Measurements from ENCODE around the gene MAD1L1.
"Not testable (repeated sequence)": the region's sequence is repeated elsewhere in the genome, so short reads cannot be mapped to it uniquely, and the experiment has no call there.

MAD1L1 gene

GRCh38 chr7:1884583-1885350 lies 348.0 kb downstream of the MAD1L1 start:
- peak; percentile 4 for DNase-seq

GRCh38 chr7:1883834-1884582 lies 348.7 kb downstream of the MAD1L1 start:
- no peaks in the 10 kb centered on the region for H3K9me3 ChIP-seq
- peaks cover 5% of the 10 kb centered on the region for H3K4me1 ChIP-seq
- H3K36me3 ChIP-seq: peaks cover 6% of the 10 kb centered on the region
- H3K27me3 ChIP-seq: no peaks in the 10 kb centered on the region
- peak; percentile 10 for DNase-seq
- TF ChIP-seq CTCF (IDR thresholded peaks at IDR 0.05; ENCODE audit: low read depth, low read length): peak; percentile 9; the same call in 1 of the 2 replicates
- H3K4me3 ChIP-seq (ENCODE audit: low read depth, low read length): no peak overlapping the region

More at GRCh38 chr7:1884583-1885350, 348.0 kb downstream of the MAD1L1 start:
- peaks cover 6% of the 10 kb centered on the region for H3K36me3 ChIP-seq
- no peaks in the 10 kb centered on the region for H3K27me3 ChIP-seq
- H3K4me1 ChIP-seq: peaks cover 5% of the 10 kb centered on the region
- no peak overlapping the region for H3K4me3 ChIP-seq (ENCODE audit: low read depth, low read length)
- no peaks in the 10 kb centered on the region for H3K9me3 ChIP-seq
- TF ChIP-seq CTCF (IDR thresholded peaks at IDR 0.05; ENCODE audit: low read depth, low read length): no peak

- Histone ChIP-seq H3K36me3 (peaks cover 6% of the 10 kb centered on the region), H3K4me1 (peaks cover 5% of the 10 kb centered on the region), H3K4me3 (ENCODE audit: low read depth, low read length) (no peak overlapping the region), H3K27me3 (no peaks in the 10 kb centered on the region), H3K9me3 (no peaks in the 10 kb centered on the region)
- DNase-seq: no peak
- no peak for TF ChIP-seq CTCF (IDR thresholded peaks at IDR 0.05; ENCODE audit: low read depth, low read length)
Measured at GRCh38 chr7:1883031-1883761, 349.5 kb downstream of the MAD1L1 start.

GRCh38 chr7:1882451-1882850 lies 350.3 kb downstream of the MAD1L1 start:
- Histone ChIP-seq H3K4me3 (ENCODE audit: low read depth, low read length) (no peak overlapping the region), H3K27me3 (no peaks in the 10 kb centered on the region), H3K4me1 (peaks cover 5% of the 10 kb centered on the region), H3K9me3 (no peaks in the 10 kb centered on the region), H3K36me3 (peaks cover 5% of the 10 kb centered on the region)
- TF ChIP-seq CTCF (IDR thresholded peaks at IDR 0.05; ENCODE audit: low read depth, low read length): no peak
- no peak for DNase-seq

GRCh38 chr7:1881946-1882345 lies 350.8 kb downstream of the MAD1L1 start:
- no peaks in the 10 kb centered on the region for H3K27me3 ChIP-seq
- DNase-seq: no peak
- TF ChIP-seq CTCF (IDR thresholded peaks at IDR 0.05; ENCODE audit: low read depth, low read length): no peak
- H3K36me3 ChIP-seq: no peaks in the 10 kb centered on the region; the same call in 1 of the 2 replicates
- peaks cover 5% of the 10 kb centered on the region for H3K4me1 ChIP-seq
- no peaks in the 10 kb centered on the region for H3K9me3 ChIP-seq
- no peak overlapping the region for H3K4me3 ChIP-seq (ENCODE audit: low read depth, low read length)

- DNase-seq; H3K4me3 ChIP-seq (ENCODE audit: low read depth, low read length); H3K4me1 ChIP-seq; H3K36me3 ChIP-seq; H3K9me3 ChIP-seq; H3K27me3 ChIP-seq: not testable (repeated sequence)
Measured at GRCh38 chr7:1876641-1877040, 356.1 kb downstream of the MAD1L1 start.

All from BE2C (cell line).